ENCODE measurements around the gene DGCR2.
"Not testable (repeated sequence)": the region's sequence is repeated elsewhere in the genome, so short reads cannot be mapped to it uniquely, and the experiment has no call there.

DNA sequence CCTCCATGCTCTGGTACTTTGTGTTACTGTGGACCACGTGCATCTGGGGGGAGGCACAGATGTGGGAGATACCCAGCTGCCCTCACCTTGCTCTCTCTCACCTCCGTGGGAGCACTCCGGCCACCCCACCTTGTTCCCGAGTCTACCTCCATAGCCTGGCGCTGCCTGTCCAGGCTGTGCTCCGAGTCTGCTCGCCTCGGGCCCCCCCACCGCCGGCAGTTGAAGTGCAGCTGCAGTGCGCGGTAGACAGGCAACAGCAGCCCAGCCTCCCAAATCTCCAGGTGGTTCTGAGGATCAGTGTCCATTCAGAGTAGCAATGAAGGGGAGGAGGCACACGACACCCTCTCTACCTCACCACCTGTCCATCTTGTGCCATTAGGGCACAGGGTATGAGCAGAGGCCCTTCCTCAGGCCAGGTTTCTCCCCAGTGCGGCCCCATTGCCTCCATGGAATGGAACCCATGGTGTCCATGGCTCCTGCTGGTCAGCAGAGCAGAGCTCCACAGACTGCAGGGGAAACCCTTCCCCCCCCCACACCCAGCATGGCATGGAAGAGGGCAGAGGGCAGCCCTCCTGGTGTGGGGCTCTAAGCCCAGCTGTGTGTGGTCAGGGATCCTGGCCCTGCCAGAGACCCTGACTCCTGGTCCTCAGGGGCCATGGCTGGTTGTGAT lies 89.2 kb downstream of the DGCR2 start:
- TF ChIP-seq, protein P1, sequence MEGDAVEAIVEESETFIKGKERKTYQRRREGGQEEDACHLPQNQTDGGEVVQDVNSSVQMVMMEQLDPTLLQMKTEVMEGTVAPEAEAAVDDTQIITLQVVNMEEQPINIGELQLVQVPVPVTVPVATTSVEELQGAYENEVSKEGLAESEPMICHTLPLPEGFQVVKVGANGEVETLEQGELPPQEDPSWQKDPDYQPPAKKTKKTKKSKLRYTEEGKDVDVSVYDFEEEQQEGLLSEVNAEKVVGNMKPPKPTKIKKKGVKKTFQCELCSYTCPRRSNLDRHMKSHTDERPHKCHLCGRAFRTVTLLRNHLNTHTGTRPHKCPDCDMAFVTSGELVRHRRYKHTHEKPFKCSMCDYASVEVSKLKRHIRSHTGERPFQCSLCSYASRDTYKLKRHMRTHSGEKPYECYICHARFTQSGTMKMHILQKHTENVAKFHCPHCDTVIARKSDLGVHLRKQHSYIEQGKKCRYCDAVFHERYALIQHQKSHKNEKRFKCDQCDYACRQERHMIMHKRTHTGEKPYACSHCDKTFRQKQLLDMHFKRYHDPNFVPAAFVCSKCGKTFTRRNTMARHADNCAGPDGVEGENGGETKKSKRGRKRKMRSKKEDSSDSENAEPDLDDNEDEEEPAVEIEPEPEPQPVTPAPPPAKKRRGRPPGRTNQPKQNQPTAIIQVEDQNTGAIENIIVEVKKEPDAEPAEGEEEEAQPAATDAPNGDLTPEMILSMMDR (IDR thresholded peaks at IDR 0.05): not testable (repeated sequence)
- not testable (repeated sequence) for TF ChIP-seq POLR2A (IDR thresholded peaks at IDR 0.05)

Data from body of pancreas (tissue), 4 donors.